ENCODE data around the gene CD180.

DNA sequence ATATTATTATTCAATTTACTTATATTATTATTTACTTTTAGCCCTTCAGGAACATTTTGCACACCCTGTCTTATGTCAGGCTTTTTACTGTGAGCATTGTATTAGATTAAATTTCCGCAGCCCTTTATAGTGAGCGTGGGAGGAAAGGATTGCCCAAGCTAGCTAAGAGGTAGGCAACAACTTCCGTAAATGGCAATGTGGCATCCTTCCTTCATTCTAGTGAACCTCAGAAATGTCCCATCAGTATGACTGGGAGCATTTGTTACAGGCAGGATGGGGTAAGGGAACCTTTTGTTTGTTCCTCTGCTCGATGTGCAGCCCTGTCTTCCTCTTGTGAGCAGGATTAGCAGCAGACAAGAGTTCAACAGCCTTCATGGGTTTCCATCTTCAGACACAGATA is 6.2 kb upstream of the CD180 start:
- TF ChIP-seq, protein P1, sequence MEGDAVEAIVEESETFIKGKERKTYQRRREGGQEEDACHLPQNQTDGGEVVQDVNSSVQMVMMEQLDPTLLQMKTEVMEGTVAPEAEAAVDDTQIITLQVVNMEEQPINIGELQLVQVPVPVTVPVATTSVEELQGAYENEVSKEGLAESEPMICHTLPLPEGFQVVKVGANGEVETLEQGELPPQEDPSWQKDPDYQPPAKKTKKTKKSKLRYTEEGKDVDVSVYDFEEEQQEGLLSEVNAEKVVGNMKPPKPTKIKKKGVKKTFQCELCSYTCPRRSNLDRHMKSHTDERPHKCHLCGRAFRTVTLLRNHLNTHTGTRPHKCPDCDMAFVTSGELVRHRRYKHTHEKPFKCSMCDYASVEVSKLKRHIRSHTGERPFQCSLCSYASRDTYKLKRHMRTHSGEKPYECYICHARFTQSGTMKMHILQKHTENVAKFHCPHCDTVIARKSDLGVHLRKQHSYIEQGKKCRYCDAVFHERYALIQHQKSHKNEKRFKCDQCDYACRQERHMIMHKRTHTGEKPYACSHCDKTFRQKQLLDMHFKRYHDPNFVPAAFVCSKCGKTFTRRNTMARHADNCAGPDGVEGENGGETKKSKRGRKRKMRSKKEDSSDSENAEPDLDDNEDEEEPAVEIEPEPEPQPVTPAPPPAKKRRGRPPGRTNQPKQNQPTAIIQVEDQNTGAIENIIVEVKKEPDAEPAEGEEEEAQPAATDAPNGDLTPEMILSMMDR (IDR thresholded peaks at IDR 0.05; ENCODE audit: low read depth, low read length) = no peak
- TF ChIP-seq EZH2phosphoT487 (IDR thresholded peaks at IDR 0.05; ENCODE audit: low read depth) = no peak
